H1 (cell line): ENCODE results near the gene MCEE. TPM values are rescaled to one million over a fixed set of nuclear protein-coding genes. Genes with fewer than 3 reads are reported as not detected.

Experiments
- CTCF ChIA-PET: fragments of 300-600 bp; sonication (Branson Sonifier 250); formaldehyde crosslinking; loops from one replicate; lab custom pipeline; 2021; ENCODE audit not compliant: partially characterized antibody; lab: Charles Lee
- POLR2A ChIA-PET: fragments of 300-600 bp; sonication (Branson Sonifier 250); formaldehyde crosslinking; loops from one replicate; lab custom pipeline; 2021; ENCODE audit warnings: inconsistent platforms; ENCODE audit not compliant: partially characterized antibody; lab: Charles Lee
- DNase-seq, 2 experiments: peaks; one replicate each; pipeline versions ENCODE4 v3.0.0 to v3.0.0-alpha.2; 2010 to 2022; ENCODE audit warnings: low spot score in 2 of 2, low read depth in 1 of 2, mixed read lengths in 1 of 2
- FAIRE-seq: peaks from 2 replicates; lab custom pipeline; 2011; peaks lifted over from hg19 to GRCh38; lab: Jason Lieb, UNC
- H2AFZ ChIP-seq: 2 replicates; pipeline ENCODE4 v1.8.1; 2012; ENCODE audit warnings: low read length, inconsistent platforms
- H2AK5ac ChIP-seq: 2 replicates; pipeline ENCODE4 v1.6.1; 2013; ENCODE audit warnings: low read depth, low read length
- H2BK120ac ChIP-seq: replicated peaks from 2 replicates; pipeline ENCODE3; 2013; ENCODE audit warnings: low read depth, low read length, inconsistent platforms
- H2BK12ac ChIP-seq: 2 replicates; pipeline ENCODE4 v1.6.1; 2013; ENCODE audit warnings: low read depth, low read length
- H2BK15ac ChIP-seq: 2 replicates; pipeline ENCODE4 v1.6.1; 2013; ENCODE audit warnings: low read length
- H2BK20ac ChIP-seq: 2 replicates; pipeline ENCODE4 v1.6.1; 2013; ENCODE audit warnings: low read length
- H2BK5ac ChIP-seq: 2 replicates; pipeline ENCODE4 v1.6.1; 2013; ENCODE audit warnings: low read depth, low read length
- H3K14ac ChIP-seq: 2 replicates; pipeline ENCODE4 v1.6.1; 2013; ENCODE audit warnings: inconsistent platforms; ENCODE audit not compliant: insufficient read length
- H3K18ac ChIP-seq: 2 replicates; pipeline ENCODE4 v1.6.1; 2013; ENCODE audit warnings: low read length; ENCODE audit errors: extremely low read depth
- H3K23ac ChIP-seq: 2 replicates; pipeline ENCODE4 v1.6.1; 2013; ENCODE audit warnings: inconsistent platforms; ENCODE audit not compliant: insufficient read length
- H3K23me2 ChIP-seq: 2 replicates; pipeline ENCODE4 v1.6.1; 2013; ENCODE audit warnings: low read depth, low read length
- H3K27ac ChIP-seq: 2 replicates; pipeline ENCODE4 v1.6.1; 2011; ENCODE audit warnings: low read depth, low read length, inconsistent platforms
- H3K27me3 ChIP-seq, 4 experiments: replicated peaks in 1 of 4; 1 replicate in 1 of 4; 2 replicates in 3 of 4; pipeline versions ENCODE4 v1.6.1 to v1.8.1; 2011 to 2013; ENCODE audit warnings: low read length in 3 of 4, mild to moderate bottlenecking in 3 of 4, inconsistent platforms in 2 of 4, mixed read lengths in 2 of 4, moderate library complexity in 1 of 4; ENCODE audit not compliant: control insufficient read depth in 3 of 4, insufficient read depth in 3 of 4; ENCODE audit errors: extremely low read depth in 1 of 4
- H3K36me3 ChIP-seq, 4 experiments: 2 replicates each; pipeline versions ENCODE4 v1.6.1 to v1.8.1; 2011 to 2013; ENCODE audit warnings: mild to moderate bottlenecking in 4 of 4, low read length in 3 of 4, moderate library complexity in 2 of 4, control low read depth in 1 of 4, inconsistent platforms in 1 of 4; ENCODE audit not compliant: insufficient read depth in 4 of 4, control insufficient read depth in 2 of 4
- H3K4ac ChIP-seq: replicated peaks from 2 replicates; pipeline ENCODE3; 2013; ENCODE audit warnings: low read length, low read depth, mixed read lengths, inconsistent platforms; ENCODE audit not compliant: insufficient read length
- H3K4me1 ChIP-seq, 4 experiments: replicated peaks in 1 of 4; 1 replicate in 1 of 4; 2 replicates in 3 of 4; pipeline versions ENCODE4 v1.6.1 to v1.8.1; 2011 to 2013; ENCODE audit warnings: low read length in 3 of 4, inconsistent platforms in 2 of 4, mixed read lengths in 1 of 4; ENCODE audit not compliant: insufficient read depth in 4 of 4, control insufficient read depth in 3 of 4
- H3K4me2 ChIP-seq, 2 experiments: 2 replicates each; pipeline versions ENCODE4 v1.6.1 to v1.8.1; 2011 to 2013; ENCODE audit warnings: low read depth in 2 of 2, low read length in 2 of 2, control low read depth in 1 of 2, inconsistent platforms in 1 of 2, mild to moderate bottlenecking in 1 of 2; ENCODE audit not compliant: insufficient read depth in 1 of 2
- H3K4me3 ChIP-seq, 4 experiments: fragments of 200-600, 300-600 bp in 1 of 4; sonication (generic), shearing (Covaris generic), sonication (Bioruptor Twin) in 1 of 4; 2 replicates each; pipeline versions ENCODE4 v1.5.1 to v1.8.1; 2011 to 2016; ENCODE audit warnings: low read length in 4 of 4, low read depth in 3 of 4, control low read depth in 2 of 4, inconsistent platforms in 2 of 4, mild to moderate bottlenecking in 2 of 4, mixed read lengths in 1 of 4, moderate library complexity in 1 of 4; ENCODE audit not compliant: insufficient read depth in 2 of 4; ENCODE audit errors: extremely low read depth in 1 of 4
- H3K56ac ChIP-seq: replicated peaks from 2 replicates; pipeline ENCODE3; 2013; ENCODE audit warnings: low read depth, mild to moderate bottlenecking, mixed read lengths, low read length, inconsistent platforms; ENCODE audit not compliant: insufficient read length
- H3K79me1 ChIP-seq: 2 replicates; pipeline ENCODE4 v1.6.1; 2013; ENCODE audit warnings: low read depth, low read length, control low read depth
- H3K79me2 ChIP-seq, 2 experiments: 2 replicates each; pipeline versions ENCODE4 v1.6.1 to v1.8.1; 2012 to 2013; ENCODE audit warnings: low read length in 2 of 2, mild to moderate bottlenecking in 2 of 2, inconsistent platforms in 1 of 2; ENCODE audit not compliant: insufficient read depth in 2 of 2, control insufficient read depth in 1 of 2
- H3K9ac ChIP-seq, 4 experiments: replicated peaks in 1 of 4; 1 replicate in 1 of 4; 2 replicates in 3 of 4; pipeline versions ENCODE4 v1.6.1 to v1.8.1; 2011 to 2013; ENCODE audit warnings: low read depth in 3 of 4, low read length in 3 of 4, control low read depth in 2 of 4, mild to moderate bottlenecking in 2 of 4, moderate library complexity in 2 of 4, inconsistent platforms in 1 of 4; ENCODE audit errors: extremely low read depth in 1 of 4
- H3K9me3 ChIP-seq, 2 experiments: 2 replicates each; pipeline versions ENCODE4 v1.6.1 to v1.8.1; 2012 to 2013; ENCODE audit warnings: mild to moderate bottlenecking in 2 of 2, moderate library complexity in 2 of 2, control low read depth in 1 of 2, inconsistent platforms in 1 of 2, low read depth in 1 of 2, low read length in 1 of 2, mixed read lengths in 1 of 2; ENCODE audit not compliant: insufficient read depth in 2 of 2
- H4K20me1 ChIP-seq, 2 experiments: replicated peaks in 1 of 2; 2 replicates each; pipeline versions ENCODE3 to v1.8.1; 2011 to 2013; ENCODE audit warnings: inconsistent platforms in 2 of 2, low read length in 2 of 2, mild to moderate bottlenecking in 1 of 2; ENCODE audit not compliant: insufficient read depth in 2 of 2, control insufficient read depth in 1 of 2
- H4K5ac ChIP-seq: 2 replicates; pipeline ENCODE4 v1.6.1; 2013; ENCODE audit warnings: low read length, low read depth, mixed read lengths, inconsistent platforms; ENCODE audit not compliant: insufficient read length
- H4K8ac ChIP-seq: 2 replicates; pipeline ENCODE4 v1.8.0; 2013; ENCODE audit warnings: mild to moderate bottlenecking, moderate library complexity, low read length, inconsistent platforms; ENCODE audit not compliant: insufficient read depth; ENCODE audit errors: extremely low read depth
- H4K91ac ChIP-seq: replicated peaks from 2 replicates; pipeline ENCODE3; 2013; ENCODE audit warnings: low read length, mixed read lengths, inconsistent platforms; ENCODE audit not compliant: insufficient read length
- BRCA1 ChIP-seq: IDR thresholded peaks from 2 replicates; pipeline ENCODE4 v1.6.1; 2012; ENCODE audit warnings: low read depth, low read length, improper control_type of control experiment
- EP300 ChIP-seq, 2 experiments: IDR thresholded peaks; 1 replicate in 1 of 2; 2 replicates in 1 of 2; pipeline ENCODE4 v1.6.1; 2011 to 2012; ENCODE audit warnings: low read depth in 2 of 2, low read length in 2 of 2, mild to moderate bottlenecking in 2 of 2, borderline replicate concordance in 1 of 2, inconsistent platforms in 1 of 2, moderate library complexity in 1 of 2
- KDM1A ChIP-seq: fragments of 200-600, 300-600 bp; sonication (generic); IDR thresholded peaks from 2 replicates; pipeline ENCODE4 v1.7.1; 2016; ENCODE audit warnings: mild to moderate bottlenecking, low read length, borderline replicate concordance
- PHF8 ChIP-seq: fragments of 200-600 bp; sonication (generic); conservative IDR thresholded peaks from 2 replicates; pipeline ENCODE4 v1.7.1; 2012; ENCODE audit warnings: low read depth, mild to moderate bottlenecking, inconsistent platforms, low read length, moderate library complexity
- SIX5 ChIP-seq: IDR thresholded peaks from 2 replicates; pipeline ENCODE4 v1.6.1; 2011; ENCODE audit warnings: mild to moderate bottlenecking, low read depth, low read length
- TAF7 ChIP-seq: optimal IDR thresholded peaks from 2 replicates; pipeline ENCODE3; 2011; ENCODE audit warnings: low read depth, mild to moderate bottlenecking, inconsistent platforms, low read length, moderate library complexity, borderline replicate concordance
- YY1 ChIP-seq: IDR thresholded peaks from 2 replicates; pipeline ENCODE4 v1.6.1; 2011; ENCODE audit warnings: low read depth, mild to moderate bottlenecking, low read length
- WGBS, 2 experiments: shearing (Covaris generic) in 1 of 2; methylation state at CpG; one replicate each; pipeline versions ENCODE4 v1.1.6 to v1.1.7; 2013 to 2015; ENCODE audit warnings: low lambda C conversion rate in 2 of 2, mixed read lengths in 2 of 2, inconsistent platforms in 1 of 2, low coverage in 1 of 2, missing lambda C conversion rate in 1 of 2; ENCODE audit not compliant: insufficient replicate concordance in 2 of 2, insufficient coverage in 1 of 2, insufficient read length in 1 of 2; ENCODE audit errors: extremely low coverage in 1 of 2, missing lambda C conversion rate in 1 of 2; 5-methylcytosine and 5-hydroxymethylcytosine counted together
- polyA plus RNA-seq, 7 experiments: library from polyadenylated mRNA; depleted of rRNA in 3 of 7; stranded (reverse) in 5 of 7; unstranded in 2 of 7; fragments of >200 nt in 5 of 7; fragments of 200-250 nt in 2 of 7; gene quantifications; 1 replicate in 5 of 7; 2 replicates in 1 of 7; 4 replicates in 1 of 7; pipeline versions ENCODE4 v1.2.1 to v1.2.3, GENCODE V29; 2011 to 2013; ENCODE audit warnings: missing spikeins in 2 of 7, mixed read lengths in 2 of 7
- total RNA-seq: library from RNA; stranded (reverse); fragmentation: NEBNext Ultra II Directional; extraction: Animal tissue kit (Norgen Biotek cat#: 25700); gene quantifications from 2 replicates; pipeline ENCODE4 v1.2.1, GENCODE V29; 2021

The MCEE gene
- total and polyA plus RNA-seq, 2 of the 8 experiments (the other 6 are each of a cell fraction or from before 2014, with no cell fraction given): 7.3 to 14.1 TPM

DNA sequence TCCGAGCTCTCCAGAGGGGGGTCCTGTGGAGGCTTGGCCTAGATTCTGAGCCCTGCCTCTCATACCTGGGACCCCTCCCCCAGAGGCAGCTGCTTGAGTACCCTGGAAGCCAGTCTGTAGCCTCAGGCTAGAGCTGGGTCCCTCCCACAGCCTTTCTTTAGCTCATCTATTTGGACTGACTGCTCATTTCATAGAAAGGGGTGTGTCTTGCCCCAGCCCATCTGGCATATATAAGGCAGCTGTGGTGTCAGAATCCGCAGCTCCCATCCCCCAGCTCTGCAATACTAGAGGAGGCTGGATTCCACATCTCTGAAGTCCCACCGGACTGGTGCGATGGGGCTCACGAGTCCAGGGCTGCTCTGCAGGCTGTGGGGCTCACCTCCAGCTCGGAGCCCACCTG lies 26.5 kb upstream of the MCEE start:
- H4K8ac ChIP-seq: no peak overlapping the region
- H3K23me2 ChIP-seq: no peaks in the 10 kb centered on the region
- no peak overlapping the region for H3K23ac ChIP-seq
- TF ChIP-seq PHF8 (no peak), TAF7 (no peak), SIX5 (no peak), YY1 (no peak), KDM1A (peak; percentile 37; the same call in 1 of the 2 replicates), EP300 (IDR thresholded peaks at IDR 0.05; ENCODE audit: borderline replicate concordance in 1 of 2, low read depth in 2 of 2, low read length in 2 of 2) (no peak), BRCA1 (no peak)
- TF ChIP-seq, all 59 proteins: peak for 1
- Histone ChIP-seq H3K18ac (no peak overlapping the region), H3K9me3 (no peaks in the 10 kb centered on the region; a peak in 1 of 4 replicates), H3K9ac (no peak overlapping the region), H3K79me1 (no peaks in the 10 kb centered on the region), H2BK5ac (no peak overlapping the region), H2BK15ac (no peak overlapping the region), H2AFZ (no peak overlapping the region), H3K56ac (no peak overlapping the region), H2BK12ac (no peak overlapping the region), H4K91ac (no peak overlapping the region), H3K36me3 (no peaks in the 10 kb centered on the region), H3K14ac (no peak overlapping the region), H3K27me3 (no peaks in the 10 kb centered on the region; a peak in 1 of 7 replicates), H2AK5ac (no peak overlapping the region), H2BK20ac (no peak overlapping the region), H3K4me1 (peaks cover 0 to 2% (median 0%) of the 10 kb centered on the region in 4 experiments; a peak in 3 of 7 replicates), H3K79me2 (no peaks in the 10 kb centered on the region), H4K20me1 (no peaks in the 10 kb centered on the region), H3K4ac (no peak overlapping the region), H3K27ac (no peak overlapping the region), H3K4me3 (no peak overlapping the region), H4K5ac (no peak overlapping the region), H3K4me2 (no peak overlapping the region), H2BK120ac (no peak overlapping the region)
- CTCF ChIA-PET: interaction anchor here (0.5 to 4.3 kb wide), 28 partner anchors 9 to 1850 kb away, joined by 3 to 25 read pairs (median 5); no protein-coding TSS in a partner anchor
- FAIRE-seq (no peak), DNase-seq (no peak)
- POLR2A ChIA-PET: interaction anchor here (1.0 to 2.4 kb wide), 5 partner anchors 13 to 220 kb away, joined by 3 to 6 read pairs (median 4); partner anchors contain the start of genes MCEE, MPHOSPH10 and ZNF638
- 88% methylated on average over 6 of the region's 6 CpGs; no CpG with 5 or more reads in 1 of the 2 experiments for WGBS, 2 experiments
